ENCODE data around the gene SEMA5A.

SEMA5A gene

GRCh38 chr5:9090381-9091026, 455.4 kb downstream of the SEMA5A start:
- DNase-seq: no peak

GRCh38 chr5:9089893-9090292, 456.0 kb downstream of the SEMA5A start:
- no peak for DNase-seq

GRCh38 chr5:9082996-9083395, 462.9 kb downstream of the SEMA5A start:
- no peak for DNase-seq

- DNase-seq: no peak
Observed at GRCh38 chr5:9072701-9073100, 473.2 kb downstream of the SEMA5A start.

GRCh38 chr5:9071524-9071923, 474.4 kb downstream of the SEMA5A start:
- DNase-seq: no peak

- DNase-seq: no peak
Observed at GRCh38 chr5:9071074-9071473, 474.8 kb downstream of the SEMA5A start.

- DNase-seq: no peak
Observed at GRCh38 chr5:9069650-9070049, 476.2 kb downstream of the SEMA5A start.

- no peak for DNase-seq
Observed at GRCh38 chr5:9067154-9067553, 478.7 kb downstream of the SEMA5A start.

- DNase-seq: no peak
Observed at GRCh38 chr5:9066349-9066748, 479.5 kb downstream of the SEMA5A start.

GRCh38 chr5:9063615-9064245, 482.1 kb downstream of the SEMA5A start:
- DNase-seq: no peak

GRCh38 chr5:9062873-9063272, 483.0 kb downstream of the SEMA5A start:
- DNase-seq: no peak

GRCh38 chr5:9059920-9060691, 485.8 kb downstream of the SEMA5A start:
- no peak for DNase-seq

- DNase-seq: no peak
Observed at GRCh38 chr5:9058666-9059065, 487.2 kb downstream of the SEMA5A start.

GRCh38 chr5:9058161-9058560, 487.7 kb downstream of the SEMA5A start:
- DNase-seq: no peak

GRCh38 chr5:9057406-9058000, 488.4 kb downstream of the SEMA5A start:
- no peak for DNase-seq

- DNase-seq: no peak
Observed at GRCh38 chr5:9056046-9056445, 489.8 kb downstream of the SEMA5A start.

GRCh38 chr5:9054821-9055589, 490.9 kb downstream of the SEMA5A start:
- DNase-seq: no peak

GRCh38 chr5:9054322-9054721, 491.6 kb downstream of the SEMA5A start:
- DNase-seq: no peak

GRCh38 chr5:9052421-9052820, 493.5 kb downstream of the SEMA5A start:
- DNase-seq: no peak

- DNase-seq: no peak
Observed at GRCh38 chr5:9051779-9052178, 494.1 kb downstream of the SEMA5A start.

- no peak for DNase-seq
Observed at GRCh38 chr5:9047932-9048331, 497.9 kb downstream of the SEMA5A start.

- no peak for DNase-seq
Observed at GRCh38 chr5:9046756-9047481, 499.0 kb downstream of the SEMA5A start.
